BJ (cell line): Measurements from ENCODE around the gene PDE4D. TPM values are rescaled to one million over a fixed set of nuclear protein-coding genes. Genes with fewer than 3 reads are reported as not detected.

Source experiments
- CTCF ChIA-PET: fragments of 350-600 bp; formaldehyde crosslinking; extraction: SDS; loops from one replicate; lab custom pipeline; 2021; ENCODE audit warnings: antibody characterized with exemption, inconsistent platforms; lab: Yijun Ruan, JAX
- POLR2A ChIA-PET: fragments of 300-600 bp; sonication (Branson Sonifier 250); formaldehyde crosslinking; extraction: SDS; loops from one replicate; lab custom pipeline; 2021; ENCODE audit warnings: antibody characterized with exemption; lab: Charles Lee
- DNase-seq: peaks from one replicate; pipeline ENCODE4 v3.0.0-alpha.2; 2011; ENCODE audit warnings: low read depth
- H3K27me3 ChIP-seq: 2 replicates; pipeline ENCODE4 v1.6.0; 2011; ENCODE audit warnings: low read length; ENCODE audit not compliant: control insufficient read depth, insufficient read depth
- H3K36me3 ChIP-seq: 2 replicates; pipeline ENCODE4 v1.5.1; 2011; ENCODE audit warnings: low read length; ENCODE audit not compliant: control insufficient read depth, insufficient read depth
- H3K4me3 ChIP-seq: 2 replicates; pipeline ENCODE4 v1.5.1; 2011; ENCODE audit warnings: low read depth, mild to moderate bottlenecking, control low read depth, low read length
- polyA plus RNA-seq: library from polyadenylated mRNA; depleted of rRNA; stranded (reverse); fragments of >200 nt; gene quantifications from 2 replicates; pipeline ENCODE4 v1.2.3, GENCODE V29; 2011
- TF ChIP-seq, protein P1 (sequence below): IDR thresholded peaks from 2 replicates; pipeline ENCODE4 v1.5.1; 2011; ENCODE audit warnings: low read depth, mild to moderate bottlenecking, control low read depth, inconsistent platforms, low read length, moderate library complexity; ENCODE audit not compliant: insufficient read depth

Gene PDE4D
- polyA plus RNA-seq, 1 experiment, result 2.8 TPM

DNA sequence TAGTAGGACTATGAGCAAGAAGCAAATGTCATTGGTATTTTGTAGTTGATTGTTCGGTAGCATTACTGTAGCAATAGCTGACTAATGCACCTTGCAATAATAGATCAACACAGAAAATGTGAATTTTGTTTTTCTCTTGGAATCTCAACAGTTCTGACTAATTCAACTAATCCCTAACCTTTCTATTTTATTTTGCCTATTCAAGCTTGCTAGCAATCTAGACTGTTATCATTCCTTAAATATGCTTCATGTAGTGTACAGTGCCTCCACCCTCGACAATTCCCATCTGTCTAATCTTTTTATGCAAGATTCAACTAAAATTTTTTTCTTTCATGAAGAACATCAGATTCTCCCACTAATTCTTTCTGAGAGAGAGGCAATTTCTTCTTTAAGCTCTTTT is 570.6 kb downstream of the PDE4D start:
- POLR2A ChIA-PET, result no interaction called here

GRCh38 chr5:59322058-59322457 is 571.5 kb downstream of the PDE4D start:
- Histone ChIP-seq H3K36me3 (no peaks in the 10 kb centered on the region), H3K27me3 (0 out of 2 replicates have a peak, but pooled peaks cover 1% of the 10 kb centered on the region), H3K4me3 (no peak overlapping the region)
- no peak for DNase-seq
- POLR2A ChIA-PET, result no interaction called here
- TF ChIP-seq, protein P1, sequence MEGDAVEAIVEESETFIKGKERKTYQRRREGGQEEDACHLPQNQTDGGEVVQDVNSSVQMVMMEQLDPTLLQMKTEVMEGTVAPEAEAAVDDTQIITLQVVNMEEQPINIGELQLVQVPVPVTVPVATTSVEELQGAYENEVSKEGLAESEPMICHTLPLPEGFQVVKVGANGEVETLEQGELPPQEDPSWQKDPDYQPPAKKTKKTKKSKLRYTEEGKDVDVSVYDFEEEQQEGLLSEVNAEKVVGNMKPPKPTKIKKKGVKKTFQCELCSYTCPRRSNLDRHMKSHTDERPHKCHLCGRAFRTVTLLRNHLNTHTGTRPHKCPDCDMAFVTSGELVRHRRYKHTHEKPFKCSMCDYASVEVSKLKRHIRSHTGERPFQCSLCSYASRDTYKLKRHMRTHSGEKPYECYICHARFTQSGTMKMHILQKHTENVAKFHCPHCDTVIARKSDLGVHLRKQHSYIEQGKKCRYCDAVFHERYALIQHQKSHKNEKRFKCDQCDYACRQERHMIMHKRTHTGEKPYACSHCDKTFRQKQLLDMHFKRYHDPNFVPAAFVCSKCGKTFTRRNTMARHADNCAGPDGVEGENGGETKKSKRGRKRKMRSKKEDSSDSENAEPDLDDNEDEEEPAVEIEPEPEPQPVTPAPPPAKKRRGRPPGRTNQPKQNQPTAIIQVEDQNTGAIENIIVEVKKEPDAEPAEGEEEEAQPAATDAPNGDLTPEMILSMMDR, result no peak
- CTCF ChIA-PET, result interaction anchor here (0.8 kb wide), 1 partner anchor 99 kb away, joined by 3 read pairs; no protein-coding TSS in a partner anchor

More for the DNA sequence above, 570.6 kb downstream of the PDE4D start:
- CTCF ChIA-PET, result no interaction called here
- Histone ChIP-seq H3K36me3 (no peaks in the 10 kb centered on the region), H3K4me3 (no peak overlapping the region), H3K27me3 (0 out of 2 replicates have a peak, but pooled peaks cover 1% of the 10 kb centered on the region)
- no peak for DNase-seq
- TF ChIP-seq, protein P1, result no peak

GRCh38 chr5:59321642-59322041 is 571.9 kb downstream of the PDE4D start:
- POLR2A ChIA-PET, result no interaction called here
- CTCF ChIA-PET, result interaction anchor here (0.8 kb wide), 1 partner anchor 98 kb away, joined by 3 read pairs; no protein-coding TSS in a partner anchor

DNA sequence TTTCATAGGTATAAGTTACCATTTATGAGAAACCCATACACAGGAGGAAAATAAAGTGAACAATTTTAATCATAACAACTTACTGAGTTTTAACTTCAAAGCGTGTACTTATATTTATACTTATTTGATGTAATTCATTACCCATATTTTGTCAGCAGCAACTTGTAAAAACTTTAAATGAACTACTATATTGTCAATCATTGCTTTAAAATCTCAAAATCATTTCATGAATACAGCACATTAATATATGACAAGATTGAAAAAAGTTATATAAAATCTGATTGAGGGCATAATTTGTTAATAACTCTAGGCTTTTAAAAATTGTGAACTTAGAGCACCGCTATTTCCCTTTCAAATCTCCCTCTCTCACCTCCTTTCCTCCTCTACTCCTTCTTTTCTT is 573.1 kb downstream of the PDE4D start:
- Histone ChIP-seq H3K36me3 (no peaks in the 10 kb centered on the region), H3K4me3 (no peak overlapping the region)
- POLR2A ChIA-PET, result no interaction called here

More at GRCh38 chr5:59321642-59322041, 571.9 kb downstream of the PDE4D start:
- no peak overlapping the region for H3K4me3 ChIP-seq
- no peak for DNase-seq
- 0 out of 2 replicates have a peak, but pooled peaks cover 1% of the 10 kb centered on the region for H3K27me3 ChIP-seq
- H3K36me3 ChIP-seq, result no peaks in the 10 kb centered on the region
- TF ChIP-seq, protein P1, result no peak

GRCh38 chr5:59319250-59319649 is 574.3 kb downstream of the PDE4D start:
- no peak overlapping the region for H3K4me3 ChIP-seq
- DNase-seq, result no peak
- TF ChIP-seq, protein P1, result no peak
- ChIA-PET POLR2A (no interaction called here), CTCF (no interaction called here)
- H3K27me3 ChIP-seq, result 0 out of 2 replicates have a peak, but pooled peaks cover 1% of the 10 kb centered on the region
- H3K36me3 ChIP-seq, result no peaks in the 10 kb centered on the region

More for the DNA sequence above, 573.1 kb downstream of the PDE4D start:
- CTCF ChIA-PET, result no interaction called here
- DNase-seq, result no peak
- TF ChIP-seq, protein P1, result no peak
- H3K27me3 ChIP-seq, result 0 out of 2 replicates have a peak, but pooled peaks cover 1% of the 10 kb centered on the region
